Erythroblast (primary cell): ENCODE measurements around the gene HINFP.

ENCODE experiments used
- GATA1 ChIP-seq: IDR thresholded peaks from 2 replicates; pipeline ENCODE4 v1.6.1; 2011; ENCODE audit warnings: low read depth, mild to moderate bottlenecking, control low read depth, low read length, moderate library complexity
- POLR2A ChIP-seq: IDR thresholded peaks from 2 replicates; pipeline ENCODE4 v1.6.1; 2011; ENCODE audit warnings: mild to moderate bottlenecking, low read length

DNA sequence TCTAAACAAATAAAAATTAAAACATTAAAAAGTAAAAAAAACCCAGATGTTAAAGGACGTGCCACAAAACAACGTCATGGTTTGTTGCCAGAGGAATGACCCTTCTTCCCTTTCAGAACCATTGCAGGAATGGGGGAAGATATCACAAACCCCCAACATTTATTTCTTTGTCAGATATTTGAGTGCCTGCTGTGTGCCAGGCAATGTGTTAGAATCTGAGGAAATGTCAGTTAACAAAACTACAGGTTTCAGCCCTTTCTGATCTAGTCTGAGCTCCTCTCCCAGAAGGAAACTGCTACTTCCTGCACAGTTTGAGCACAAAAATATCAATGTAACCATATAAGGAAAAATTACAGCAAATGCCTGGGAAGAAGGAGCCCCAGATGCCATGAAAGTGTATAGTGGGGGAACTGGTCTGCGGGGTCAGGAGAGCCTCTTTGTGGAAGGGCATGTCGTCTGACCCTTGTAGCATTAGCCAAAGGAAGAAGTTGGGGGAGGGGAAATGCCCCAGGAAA lies 56.8 kb downstream of the HINFP start:
- no peak for TF ChIP-seq POLR2A
- no peak for TF ChIP-seq GATA1
